Measurements from ENCODE around the gene LRRC45. TPM values are rescaled to one million over a fixed set of nuclear protein-coding genes. Genes with fewer than 3 reads are reported as not detected.

Gene LRRC45
- total RNA-seq, 1 donor, result 13.4 TPM

DNA sequence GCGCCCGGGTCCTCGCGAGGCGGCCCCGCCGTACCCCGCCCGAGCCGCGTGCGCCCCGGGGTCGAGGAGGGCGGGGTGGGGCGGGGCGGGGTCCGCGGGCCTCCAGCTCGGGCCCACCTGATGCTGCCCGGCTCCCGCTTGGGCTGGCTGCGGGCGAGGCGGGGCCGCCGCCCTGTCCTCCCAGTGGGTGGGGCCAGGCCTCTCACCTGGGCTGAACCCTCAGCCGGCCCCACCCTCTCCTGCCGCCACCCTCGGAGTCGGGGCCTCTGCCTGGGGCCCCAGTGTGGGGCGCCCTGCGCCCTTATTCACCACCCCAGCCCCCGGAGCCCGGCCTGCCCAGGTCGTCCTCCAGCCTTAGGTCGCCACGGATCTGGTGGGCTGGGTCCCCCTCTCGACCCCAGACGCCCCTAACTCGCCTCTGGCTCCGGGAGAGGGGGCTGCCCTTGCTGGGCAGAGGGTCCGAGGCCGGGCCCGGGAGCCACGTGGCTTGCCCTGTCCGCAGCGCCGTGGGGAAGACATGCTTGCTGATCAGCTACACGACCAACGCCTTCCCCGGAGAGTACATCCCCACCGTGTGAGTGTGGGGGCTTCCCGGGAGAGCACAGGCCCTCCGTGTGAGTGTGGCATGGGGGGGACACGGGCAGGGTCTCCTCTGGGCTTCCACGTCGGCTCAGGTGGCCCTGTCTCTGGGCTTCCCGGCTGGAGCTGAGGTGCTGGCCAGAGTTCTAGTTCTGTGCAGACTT lies 9.0 kb downstream of the LRRC45 start:
- TF ChIP-seq, protein P1, sequence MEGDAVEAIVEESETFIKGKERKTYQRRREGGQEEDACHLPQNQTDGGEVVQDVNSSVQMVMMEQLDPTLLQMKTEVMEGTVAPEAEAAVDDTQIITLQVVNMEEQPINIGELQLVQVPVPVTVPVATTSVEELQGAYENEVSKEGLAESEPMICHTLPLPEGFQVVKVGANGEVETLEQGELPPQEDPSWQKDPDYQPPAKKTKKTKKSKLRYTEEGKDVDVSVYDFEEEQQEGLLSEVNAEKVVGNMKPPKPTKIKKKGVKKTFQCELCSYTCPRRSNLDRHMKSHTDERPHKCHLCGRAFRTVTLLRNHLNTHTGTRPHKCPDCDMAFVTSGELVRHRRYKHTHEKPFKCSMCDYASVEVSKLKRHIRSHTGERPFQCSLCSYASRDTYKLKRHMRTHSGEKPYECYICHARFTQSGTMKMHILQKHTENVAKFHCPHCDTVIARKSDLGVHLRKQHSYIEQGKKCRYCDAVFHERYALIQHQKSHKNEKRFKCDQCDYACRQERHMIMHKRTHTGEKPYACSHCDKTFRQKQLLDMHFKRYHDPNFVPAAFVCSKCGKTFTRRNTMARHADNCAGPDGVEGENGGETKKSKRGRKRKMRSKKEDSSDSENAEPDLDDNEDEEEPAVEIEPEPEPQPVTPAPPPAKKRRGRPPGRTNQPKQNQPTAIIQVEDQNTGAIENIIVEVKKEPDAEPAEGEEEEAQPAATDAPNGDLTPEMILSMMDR (IDR thresholded peaks at IDR 0.05; ENCODE audit: insufficient read depth, low read depth, low read length), result no peak
- peak overlapping the region; percentile 60 for H3K4me3 ChIP-seq (ENCODE audit: low read depth, low read length)
- DNase-seq (ENCODE audit: low read depth), result no peak

DNA sequence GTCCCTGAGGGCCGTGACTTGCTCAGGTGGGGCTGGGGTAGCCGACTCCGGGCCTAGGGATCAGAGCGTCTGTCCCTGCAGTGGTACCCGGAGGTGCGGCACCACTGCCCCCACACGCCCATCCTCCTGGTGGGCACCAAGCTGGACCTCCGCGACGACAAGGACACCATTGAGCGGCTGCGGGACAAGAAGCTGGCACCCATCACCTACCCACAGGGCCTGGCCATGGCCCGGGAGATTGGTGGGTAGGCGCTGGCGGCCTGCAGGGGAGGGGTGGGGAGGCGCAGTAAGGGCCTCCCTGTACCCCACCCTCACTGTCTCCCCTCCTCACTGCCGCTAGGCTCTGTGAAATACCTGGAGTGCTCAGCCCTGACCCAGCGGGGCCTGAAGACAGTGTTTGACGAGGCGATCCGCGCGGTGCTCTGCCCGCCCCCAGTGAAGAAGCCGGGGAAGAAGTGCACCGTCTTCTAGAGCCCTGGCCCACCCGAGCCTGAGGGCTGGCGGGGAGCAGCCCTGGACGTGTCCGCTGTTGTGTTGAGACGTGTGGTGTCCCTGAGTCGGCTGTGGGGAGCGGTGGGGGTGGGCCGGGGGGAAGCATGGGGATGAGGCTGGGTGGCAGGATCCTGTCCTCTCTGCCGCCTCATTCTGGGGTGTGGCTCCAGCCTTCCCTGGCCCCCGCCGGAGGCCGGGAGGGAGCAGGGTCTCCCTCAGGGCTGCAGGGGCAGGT lies 10.4 kb downstream of the LRRC45 start:
- H3K4me3 ChIP-seq (ENCODE audit: low read depth, low read length), result no peak overlapping the region
- TF ChIP-seq, protein P1 (IDR thresholded peaks at IDR 0.05; ENCODE audit: insufficient read depth, low read depth, low read length), result no peak
- no peak for DNase-seq (ENCODE audit: low read depth)

DNA sequence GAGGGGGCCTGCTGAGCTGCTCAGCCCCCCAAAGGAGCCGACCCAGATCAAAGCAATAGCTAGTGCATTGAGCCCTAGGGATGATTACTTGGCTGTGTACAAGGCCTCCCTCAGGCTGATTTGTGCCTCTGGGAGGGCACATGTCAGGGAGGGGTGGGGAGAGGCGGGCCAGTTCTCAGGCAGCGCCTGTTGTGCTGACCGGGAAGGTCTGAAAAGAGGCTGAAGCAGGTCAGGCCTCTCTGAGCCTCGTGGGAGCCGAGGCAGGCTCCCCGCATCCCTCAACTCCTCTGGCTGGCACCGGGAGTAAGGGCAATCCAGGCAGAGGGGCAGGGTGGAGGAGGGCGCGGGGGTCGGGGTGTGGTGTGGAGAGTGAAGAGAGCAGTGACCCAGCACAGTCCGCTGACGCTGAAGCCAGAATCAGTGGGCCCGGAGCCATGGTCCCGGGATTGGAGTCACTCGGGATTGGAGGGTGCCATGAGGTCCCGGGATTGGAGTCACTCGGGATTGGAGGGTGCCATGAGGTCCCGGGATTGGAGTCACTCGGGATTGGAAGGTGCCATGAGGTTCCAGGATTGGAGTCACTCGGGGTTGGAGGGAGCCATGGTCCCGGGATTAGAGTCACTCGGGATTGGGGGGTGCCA lies 11.4 kb downstream of the LRRC45 start:
- H3K4me3 ChIP-seq (ENCODE audit: low read depth, low read length), result no peak overlapping the region
- TF ChIP-seq, protein P1 (IDR thresholded peaks at IDR 0.05; ENCODE audit: insufficient read depth, low read depth, low read length), result no peak
- no peak for DNase-seq (ENCODE audit: low read depth)

DNA sequence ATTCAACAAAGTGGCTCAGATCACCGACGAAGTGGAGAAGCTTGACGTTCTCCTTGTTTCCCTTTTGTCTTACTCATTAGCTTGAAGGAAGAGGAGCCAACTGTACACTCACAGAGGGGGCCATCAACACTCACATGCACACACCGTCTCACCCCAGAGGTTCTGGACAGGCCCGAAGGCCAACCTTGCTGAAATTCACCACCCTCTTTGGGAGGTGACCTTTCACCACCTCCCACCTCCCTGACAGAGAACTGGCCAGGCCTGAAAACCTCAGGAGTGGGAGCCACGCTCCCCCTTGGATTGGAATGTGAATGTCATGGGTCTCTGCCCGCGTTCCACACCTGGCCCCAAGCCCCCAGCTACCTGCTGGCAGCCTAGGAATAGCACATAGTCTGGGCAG lies 12.4 kb downstream of the LRRC45 start:
- no peak overlapping the region for H3K4me3 ChIP-seq (ENCODE audit: low read depth, low read length)
- TF ChIP-seq, protein P1 (IDR thresholded peaks at IDR 0.05; ENCODE audit: insufficient read depth, low read depth, low read length), result no peak
- DNase-seq (ENCODE audit: low read depth), result no peak

DNA sequence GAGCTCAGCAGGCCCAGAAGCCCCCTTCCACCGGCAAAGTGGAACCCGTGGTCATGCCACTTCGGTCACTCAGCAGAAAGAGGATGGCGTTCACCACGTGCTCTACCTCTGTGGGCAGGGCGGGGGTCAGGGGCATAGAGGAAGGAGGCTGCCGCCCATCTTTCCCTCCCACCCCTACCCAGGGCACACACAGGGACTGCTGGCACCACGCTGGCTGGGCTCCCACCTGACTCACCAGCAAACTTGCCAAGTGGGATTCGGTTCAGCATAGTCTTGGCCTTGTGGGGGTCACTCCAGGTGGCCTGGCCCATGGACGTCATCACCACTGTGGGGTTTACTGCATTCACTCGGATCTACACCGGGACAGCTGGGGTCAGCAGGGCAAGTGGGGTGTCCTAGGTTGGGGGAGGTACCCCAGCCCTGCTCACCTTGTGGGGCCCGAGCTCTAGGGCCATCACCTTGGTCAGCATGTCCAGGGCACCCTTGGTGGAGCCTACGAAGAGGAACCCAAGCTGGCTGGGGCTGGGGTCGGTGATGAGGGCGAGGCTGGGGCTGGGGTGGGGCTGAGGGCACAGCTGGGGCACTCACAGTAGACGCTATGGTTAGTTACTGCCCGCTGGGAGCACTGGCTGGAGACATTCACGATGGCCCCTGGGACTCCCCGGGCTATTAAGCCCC lies 13.0 kb downstream of the LRRC45 start:
- TF ChIP-seq, protein P1 (IDR thresholded peaks at IDR 0.05; ENCODE audit: insufficient read depth, low read depth, low read length), result no peak
- peak overlapping the region; percentile 73 for H3K4me3 ChIP-seq (ENCODE audit: low read depth, low read length)
- no peak for DNase-seq (ENCODE audit: low read depth)

DNA sequence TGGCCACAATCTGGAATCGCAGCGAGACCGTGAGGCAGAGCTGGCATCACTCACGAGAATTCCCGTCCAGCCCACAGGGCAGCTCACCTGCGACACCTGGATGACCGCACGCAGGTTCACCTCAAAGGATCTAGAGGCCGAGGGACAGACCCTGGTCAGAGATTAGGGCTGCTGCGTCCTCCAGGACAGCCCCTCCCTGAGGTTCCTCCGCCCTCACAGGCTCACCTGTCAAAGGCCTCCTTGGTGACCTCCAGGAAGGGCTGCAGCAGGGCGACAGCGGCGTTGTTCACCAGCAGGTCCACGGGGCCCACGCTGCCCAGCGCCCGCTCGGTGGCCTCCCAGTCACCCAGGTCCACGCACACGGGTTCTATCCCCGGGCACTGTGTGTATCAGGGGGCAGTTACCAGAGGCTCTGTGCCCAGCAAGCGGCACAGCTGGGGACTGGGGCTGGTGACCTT lies 13.6 kb downstream of the LRRC45 start:
- no peak for DNase-seq (ENCODE audit: low read depth)
- TF ChIP-seq, protein P1 (IDR thresholded peaks at IDR 0.05; ENCODE audit: insufficient read depth, low read depth, low read length), result no peak
- H3K4me3 ChIP-seq (ENCODE audit: low read depth, low read length), result peak overlapping the region; percentile 73
